H9 (cell line): Measurements from ENCODE around the gene RPN1. TPM values are rescaled to one million over a fixed set of nuclear protein-coding genes. Genes with fewer than 3 reads are reported as not detected.

ENCODE experiments used
- DNase-seq: peaks from one replicate; pipeline ENCODE4 v3.0.0-alpha.2; 2017
- H2AFZ ChIP-seq: one replicate; pipeline ENCODE4 v1.6.1; 2013; ENCODE audit warnings: mild to moderate bottlenecking, low read length, control low read depth, moderate library complexity
- H2AK5ac ChIP-seq: 2 replicates; pipeline ENCODE4 v1.6.1; 2013; ENCODE audit warnings: low read length, control low read depth, mixed read lengths; ENCODE audit not compliant: insufficient read length
- H2BK120ac ChIP-seq: one replicate; pipeline ENCODE4 v1.6.1; 2013; ENCODE audit warnings: low read depth, mild to moderate bottlenecking, low read length, control low read depth, inconsistent platforms; ENCODE audit not compliant: poor library complexity, severe bottlenecking
- H2BK12ac ChIP-seq: 2 replicates; pipeline ENCODE4 v1.6.1; 2013; ENCODE audit warnings: low read length, control low read depth, mixed read lengths, low read depth; ENCODE audit not compliant: insufficient read length
- H2BK15ac ChIP-seq: 2 replicates; pipeline ENCODE4 v1.6.1; 2013; ENCODE audit warnings: low read depth, low read length, control low read depth
- H2BK20ac ChIP-seq: one replicate; pipeline ENCODE4 v1.6.1; 2013; ENCODE audit warnings: low read depth, mild to moderate bottlenecking, low read length, control low read depth, inconsistent platforms; ENCODE audit not compliant: poor library complexity, severe bottlenecking
- H2BK5ac ChIP-seq: 2 replicates; pipeline ENCODE4 v1.6.1; 2013; ENCODE audit warnings: low read length, control low read depth, mixed read lengths; ENCODE audit not compliant: insufficient read length
- H3K14ac ChIP-seq: 2 replicates; pipeline ENCODE4 v1.6.1; 2013; ENCODE audit warnings: low read length, control low read depth; ENCODE audit not compliant: insufficient read depth
- H3K18ac ChIP-seq: 2 replicates; pipeline ENCODE4 v1.6.1; 2013; ENCODE audit warnings: low read depth, mild to moderate bottlenecking, mixed read lengths, low read length, control low read depth; ENCODE audit not compliant: insufficient read length
- H3K23ac ChIP-seq: 2 replicates; pipeline ENCODE4 v1.6.1; 2013; ENCODE audit warnings: low read length, control low read depth, mixed read lengths, low read depth; ENCODE audit not compliant: insufficient read length
- H3K23me2 ChIP-seq: 2 replicates; pipeline ENCODE4 v1.6.1; 2013; ENCODE audit warnings: low read depth, mild to moderate bottlenecking, mixed read lengths, low read length, control low read depth; ENCODE audit not compliant: insufficient read length, poor library complexity, severe bottlenecking
- H3K27ac ChIP-seq: 2 replicates; pipeline ENCODE4 v1.5.1; 2013; ENCODE audit warnings: low read length, control low read depth, mixed read lengths, low read depth; ENCODE audit not compliant: insufficient read length
- H3K27me3 ChIP-seq: 2 replicates; pipeline ENCODE4 v1.6.1; 2013; ENCODE audit warnings: low read length, control low read depth, inconsistent platforms; ENCODE audit not compliant: insufficient read depth
- H3K4ac ChIP-seq: 2 replicates; pipeline ENCODE4 v1.6.1; 2013; ENCODE audit warnings: low read depth, mild to moderate bottlenecking, control low read depth, inconsistent platforms, low read length, moderate library complexity
- H3K4me1 ChIP-seq: 2 replicates; pipeline ENCODE4 v1.6.1; 2013; ENCODE audit warnings: low read length, control low read depth, inconsistent platforms; ENCODE audit not compliant: insufficient read depth
- H3K4me2 ChIP-seq: 2 replicates; pipeline ENCODE4 v1.6.1; 2013; ENCODE audit warnings: low read length, control low read depth, mixed read lengths; ENCODE audit not compliant: insufficient read length, insufficient read depth
- H3K56ac ChIP-seq: 2 replicates; pipeline ENCODE4 v1.6.1; 2013; ENCODE audit warnings: low read depth, mild to moderate bottlenecking, mixed read lengths, low read length, control low read depth; ENCODE audit not compliant: insufficient read length
- H3K79me1 ChIP-seq: 2 replicates; pipeline ENCODE4 v1.6.1; 2013; ENCODE audit warnings: low read depth, mild to moderate bottlenecking, moderate library complexity, low read length, control low read depth, inconsistent platforms; ENCODE audit not compliant: insufficient read depth, poor library complexity, severe bottlenecking
- H3K79me2 ChIP-seq: 2 replicates; pipeline ENCODE4 v1.6.1; 2013; ENCODE audit warnings: low read length, control low read depth, inconsistent platforms; ENCODE audit not compliant: insufficient read depth
- H3K9ac ChIP-seq: 2 replicates; pipeline ENCODE4 v1.6.1; 2013; ENCODE audit warnings: low read length, control low read depth, mixed read lengths; ENCODE audit not compliant: insufficient read length; ENCODE audit errors: extremely low read depth
- H3K9me3 ChIP-seq: one replicate; pipeline ENCODE4 v1.6.1; 2013; ENCODE audit warnings: low read depth, low read length, inconsistent platforms; ENCODE audit not compliant: control insufficient read depth
- H3T11ph ChIP-seq: one replicate; pipeline ENCODE4 v1.6.1; 2013; ENCODE audit warnings: mild to moderate bottlenecking, low read length, control low read depth, inconsistent platforms
- H4K20me1 ChIP-seq: one replicate; pipeline ENCODE4 v1.6.1; 2013; ENCODE audit not compliant: control insufficient read depth, insufficient read length, insufficient read depth
- H4K5ac ChIP-seq: 2 replicates; pipeline ENCODE4 v1.6.1; 2013; ENCODE audit warnings: low read depth, mild to moderate bottlenecking, mixed read lengths, low read length, control low read depth; ENCODE audit not compliant: insufficient read length
- H4K8ac ChIP-seq: replicated peaks from 2 replicates; pipeline ENCODE4 v1.6.1; 2013; ENCODE audit warnings: low read length, control low read depth, mixed read lengths, low read depth; ENCODE audit not compliant: insufficient read length
- H4K91ac ChIP-seq: 2 replicates; pipeline ENCODE4 v1.6.1; 2013; ENCODE audit warnings: low read depth, mild to moderate bottlenecking, moderate library complexity, mixed read lengths, low read length, control low read depth; ENCODE audit not compliant: insufficient read length
- H3K27ac Mint-ChIP-seq, 3 experiments: 2 replicates in 2 of 3; 3 replicates in 1 of 3; pipeline ENCODE4 v1.8.0; 2020 to 2021; ENCODE audit warnings: mixed read lengths in 3 of 3, mild to moderate bottlenecking in 1 of 3, moderate library complexity in 1 of 3
- H3K27me3 Mint-ChIP-seq: 2 replicates; pipeline ENCODE4 v1.8.0; 2021; ENCODE audit warnings: low read depth, mild to moderate bottlenecking, moderate library complexity, mixed read lengths
- H3K36me3 Mint-ChIP-seq, 3 experiments: 2 replicates in 2 of 3; 3 replicates in 1 of 3; pipeline ENCODE4 v1.8.0; 2020 to 2021; ENCODE audit warnings: low read depth in 3 of 3, mixed read lengths in 3 of 3; ENCODE audit not compliant: insufficient read depth in 1 of 3
- H3K4me1 Mint-ChIP-seq, 2 experiments: 2 replicates each; pipeline ENCODE4 v1.8.0; 2020; ENCODE audit warnings: mixed read lengths in 2 of 2
- H3K4me3 Mint-ChIP-seq, 2 experiments: 2 replicates in 1 of 2; 3 replicates in 1 of 2; pipeline ENCODE4 v1.8.0; 2020 to 2021; ENCODE audit warnings: mild to moderate bottlenecking in 2 of 2, mixed read lengths in 2 of 2, moderate library complexity in 1 of 2
- H3K9me3 Mint-ChIP-seq, 2 experiments: 2 replicates in 1 of 2; 3 replicates in 1 of 2; pipeline ENCODE4 v1.8.0; 2020; ENCODE audit warnings: mild to moderate bottlenecking in 2 of 2, mixed read lengths in 2 of 2, moderate library complexity in 1 of 2
- CTCF ChIP-seq: fragments of 200-600 bp; sonication (generic); conservative IDR thresholded peaks from 3 replicates; pipeline ENCODE4 v1.8.0; 2021; ENCODE audit warnings: antibody characterized with exemption, mild to moderate bottlenecking
- WGBS: extraction: QIAGEN DNeasy Blood & Tissue Kit; methylation state at CpG from one replicate; pipeline ENCODE4 v1.1.7; 2013; ENCODE audit warnings: missing lambda C conversion rate, low lambda C conversion rate, mixed read lengths; ENCODE audit not compliant: insufficient read length; ENCODE audit errors: extremely low coverage; 5-methylcytosine and 5-hydroxymethylcytosine counted together
- total RNA-seq: library from RNA; stranded (reverse); gene quantifications from 2 replicates; pipeline ENCODE4 v1.2.1, GENCODE V29; 2021

Gene RPN1
- total RNA-seq, 1 experiment from 2014 or later, result 174 TPM

- no peak overlapping the region for H2BK120ac ChIP-seq
- H3K27me3 Mint-ChIP-seq, result no peaks in the 10 kb centered on the region
- no peaks in the 10 kb centered on the region for H3K4me1 ChIP-seq
- no peak overlapping the region for H2BK12ac ChIP-seq
- H3K27me3 ChIP-seq, result no peaks in the 10 kb centered on the region
- no CpG with 5 or more reads among the region's 5 CpGs for WGBS
- H2BK5ac ChIP-seq, result no peak overlapping the region
- H3K9ac ChIP-seq, result no peak overlapping the region
- H3K27ac ChIP-seq, result no peak overlapping the region
- no peaks in the 10 kb centered on the region; the same call in 1 of the 2 replicates for H3K79me2 ChIP-seq
- no peak overlapping the region; a peak in 1 of 7 replicates for H3K27ac Mint-ChIP-seq
- H3K14ac ChIP-seq, result no peak overlapping the region
- no peak overlapping the region for H4K5ac ChIP-seq
- no peak overlapping the region for H2BK15ac ChIP-seq
- H3T11ph ChIP-seq, result no peak overlapping the region
- no peaks in the 10 kb centered on the region for H3K23me2 ChIP-seq
- peaks cover 8% of the 10 kb centered on the region for H3K79me1 ChIP-seq
- no peak overlapping the region for H4K8ac ChIP-seq
- H3K4me3 Mint-ChIP-seq, result no peak overlapping the region
- H3K4ac ChIP-seq, result no peak overlapping the region
- no peak for TF ChIP-seq CTCF
- H3K4me2 ChIP-seq, result no peak overlapping the region
- no peak overlapping the region for H2AK5ac ChIP-seq
- H3K56ac ChIP-seq, result no peak overlapping the region
- H3K18ac ChIP-seq, result no peak overlapping the region
- H3K23ac ChIP-seq, result no peak overlapping the region
- no peaks in the 10 kb centered on the region for H3K9me3 Mint-ChIP-seq
- no peak overlapping the region for H2BK20ac ChIP-seq
- H3K36me3 Mint-ChIP-seq, result peaks cover 29 to 56% (median 52%) of the 10 kb centered on the region in 3 experiments
- no peaks in the 10 kb centered on the region for H3K9me3 ChIP-seq
- H4K20me1 ChIP-seq, result no peaks in the 10 kb centered on the region
- no peak overlapping the region for H2AFZ ChIP-seq
- H3K4me1 Mint-ChIP-seq, result no peaks in the 10 kb centered on the region
- no peak overlapping the region for H4K91ac ChIP-seq
- DNase-seq, result no peak
These were observed 16.5 kb downstream of the RPN1 start for GRCh38 chr3:128634075-128634611.
